Endothelial cell (in vitro differentiated cells): Measurements from ENCODE around the gene ZNF335. TPM values are rescaled to one million over a fixed set of nuclear protein-coding genes. Genes with fewer than 3 reads are reported as not detected.

ENCODE experiments used
- DNase-seq: peaks from one replicate; pipeline ENCODE4 v3.0.0; 2021; ENCODE audit warnings: low spot score
- H3K27ac Mint-ChIP-seq: one replicate; pipeline ENCODE4 v1.8.0; 2021; ENCODE audit warnings: mixed read lengths, inconsistent platforms; ENCODE audit not compliant: unreplicated experiment
- H3K27me3 Mint-ChIP-seq: one replicate; pipeline ENCODE4 v1.8.0; 2021; ENCODE audit warnings: mild to moderate bottlenecking, moderate library complexity, mixed read lengths, inconsistent platforms; ENCODE audit not compliant: unreplicated experiment
- H3K36me3 Mint-ChIP-seq: one replicate; pipeline ENCODE4 v1.8.0; 2021; ENCODE audit warnings: mild to moderate bottlenecking, low read depth, mixed read lengths, inconsistent platforms; ENCODE audit not compliant: unreplicated experiment
- H3K4me1 Mint-ChIP-seq: one replicate; pipeline ENCODE4 v1.8.0; 2021; ENCODE audit warnings: mild to moderate bottlenecking, mixed read lengths, inconsistent platforms; ENCODE audit not compliant: unreplicated experiment
- H3K4me3 Mint-ChIP-seq: one replicate; pipeline ENCODE4 v1.8.0; 2021; ENCODE audit warnings: mild to moderate bottlenecking, mixed read lengths, inconsistent platforms; ENCODE audit not compliant: unreplicated experiment
- H3K9me3 Mint-ChIP-seq: one replicate; pipeline ENCODE4 v1.8.0; 2021; ENCODE audit warnings: mixed read lengths, inconsistent platforms; ENCODE audit not compliant: unreplicated experiment
- CTCF ChIP-seq: fragments of 200-600 bp; sonication (generic); IDR thresholded peaks from one replicate; pipeline ENCODE4 v1.5.0; 2021; ENCODE audit warnings: antibody characterized with exemption; ENCODE audit not compliant: unreplicated experiment
- total RNA-seq: library from RNA; stranded (reverse); fragmentation: NEBNext Ultra II Directional; extraction: Animal tissue kit (Norgen Biotek cat#: 25700); gene quantifications from one replicate; pipeline ENCODE4 v1.2.1, GENCODE V29; 2021; ENCODE audit not compliant: unreplicated experiment

The ZNF335 gene
- total RNA-seq, 1 donor from 2014 or later, result 22.9 TPM

DNA sequence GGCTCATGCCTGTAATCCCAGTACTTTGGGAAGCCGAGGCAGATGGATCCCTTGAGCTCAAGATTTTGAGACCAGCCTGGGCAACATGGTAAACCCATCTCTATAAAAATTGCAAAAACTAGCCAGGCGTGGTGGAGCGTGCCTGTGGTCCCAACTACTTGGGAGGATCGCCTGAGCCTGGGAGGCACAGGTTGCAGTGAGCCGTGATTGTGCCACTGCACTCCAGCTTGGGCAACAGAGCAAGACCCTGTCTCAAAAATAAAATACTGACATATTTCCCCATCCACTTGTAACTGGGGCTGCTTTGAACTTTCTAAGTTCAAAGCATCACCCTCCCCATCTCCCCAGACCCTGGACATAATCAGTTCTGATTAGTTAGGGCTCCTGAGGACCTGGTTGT lies 29.5 kb upstream of the ZNF335 start:
- Mint-ChIP-seq H3K4me3 (no peak overlapping the region), H3K36me3 (no peaks in the 10 kb centered on the region), H3K27ac (no peak overlapping the region), H3K4me1 (peaks cover 81% of the 10 kb centered on the region), H3K9me3 (no peaks in the 10 kb centered on the region), H3K27me3 (peaks cover 12% of the 10 kb centered on the region)
- no peak for DNase-seq
- no peak for TF ChIP-seq CTCF

- Mint-ChIP-seq H3K4me1 (peaks cover 72% of the 10 kb centered on the region), H3K4me3 (peak overlapping the region; percentile 29), H3K36me3 (no peaks in the 10 kb centered on the region), H3K9me3 (no peaks in the 10 kb centered on the region), H3K27me3 (peaks cover 10% of the 10 kb centered on the region), H3K27ac (peak overlapping the region; percentile 45)
- peak; percentile 46 for DNase-seq
- no peak for TF ChIP-seq CTCF
Measured at GRCh38 chr20:46000262-46000996, 28.4 kb upstream of the ZNF335 start.

GRCh38 chr20:45999557-46000261 lies 27.7 kb upstream of the ZNF335 start:
- no peak for TF ChIP-seq CTCF
- H3K4me1 Mint-ChIP-seq, result peaks cover 72% of the 10 kb centered on the region
- no peak for DNase-seq
- H3K27ac Mint-ChIP-seq, result no peak overlapping the region
- H3K4me3 Mint-ChIP-seq, result no peak overlapping the region
- no peaks in the 10 kb centered on the region for H3K36me3 Mint-ChIP-seq
- H3K27me3 Mint-ChIP-seq, result peaks cover 10% of the 10 kb centered on the region
- no peaks in the 10 kb centered on the region for H3K9me3 Mint-ChIP-seq

DNA sequence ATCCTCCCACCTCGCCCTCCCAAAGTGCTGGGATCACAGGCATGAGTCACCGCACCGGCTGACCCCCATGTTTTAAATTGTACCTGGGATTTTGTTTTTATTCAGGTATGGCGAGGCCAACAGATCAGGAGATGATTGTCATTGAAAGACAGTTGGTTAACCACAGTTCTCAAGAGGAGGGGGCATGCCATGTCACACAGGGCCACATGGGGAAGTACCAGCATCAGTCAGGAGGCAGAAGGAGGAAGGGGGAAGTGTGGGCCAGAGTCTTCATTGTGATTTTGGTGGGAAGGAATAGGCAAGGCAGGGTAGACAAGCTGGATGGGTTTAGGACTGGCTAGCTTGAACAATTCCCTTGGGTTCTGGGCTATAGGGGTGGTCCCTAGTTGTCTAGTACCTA lies 26.8 kb upstream of the ZNF335 start:
- Mint-ChIP-seq H3K4me1 (peaks cover 64% of the 10 kb centered on the region), H3K36me3 (no peaks in the 10 kb centered on the region), H3K27me3 (peaks cover 5% of the 10 kb centered on the region), H3K9me3 (no peaks in the 10 kb centered on the region), H3K4me3 (peak overlapping the region; percentile 16), H3K27ac (no peak overlapping the region)
- DNase-seq, result no peak
- TF ChIP-seq CTCF, result no peak

DNA sequence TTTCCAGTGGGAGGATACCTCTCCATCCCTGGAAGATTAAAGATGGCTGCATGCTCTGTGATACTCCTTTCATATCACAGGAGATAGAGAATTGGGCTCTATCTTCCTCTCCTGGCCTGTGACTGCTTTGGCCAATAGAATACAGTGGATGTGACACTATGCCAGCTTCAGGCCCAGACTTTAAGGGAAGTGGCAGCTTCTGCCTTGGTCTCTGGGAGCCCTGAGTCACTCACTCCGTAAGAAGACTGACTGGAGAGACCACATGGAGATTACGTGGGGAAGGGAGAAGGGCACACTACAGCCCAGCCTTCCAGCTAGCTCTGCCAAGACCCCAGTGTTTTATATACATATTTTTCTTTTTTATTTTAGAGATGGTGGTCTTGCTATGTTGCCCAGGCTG lies 26.3 kb upstream of the ZNF335 start:
- Mint-ChIP-seq H3K27me3 (peaks cover 5% of the 10 kb centered on the region), H3K27ac (no peak overlapping the region), H3K9me3 (no peaks in the 10 kb centered on the region), H3K4me3 (no peak overlapping the region), H3K36me3 (no peaks in the 10 kb centered on the region), H3K4me1 (peaks cover 65% of the 10 kb centered on the region)
- TF ChIP-seq CTCF, result no peak
- no peak for DNase-seq
